PC-3 (cell line): ENCODE data around the gene MAPKAP1.

Experiments
- EZH2 ChIP-seq: fragments of 300-600 bp; sonication (generic); IDR thresholded peaks from one replicate; pipeline ENCODE4 v1.6.1; 2017; ENCODE audit warnings: antibody characterized with exemption, mild to moderate bottlenecking, low read length; ENCODE audit not compliant: unreplicated experiment
- EZH2phosphoT487 ChIP-seq: fragments of 300-600 bp; sonication (generic); IDR thresholded peaks from 2 replicates; pipeline ENCODE4 v1.6.1; 2018; ENCODE audit warnings: mild to moderate bottlenecking, antibody characterized with exemption, low read length, borderline replicate concordance
- TF ChIP-seq, protein P1 (sequence below): fragments of 300-600 bp; sonication (generic); conservative IDR thresholded peaks from 2 replicates; pipeline ENCODE4 v1.5.1; 2017; ENCODE audit warnings: antibody characterized with exemption, low read depth, mild to moderate bottlenecking, low read length

DNA sequence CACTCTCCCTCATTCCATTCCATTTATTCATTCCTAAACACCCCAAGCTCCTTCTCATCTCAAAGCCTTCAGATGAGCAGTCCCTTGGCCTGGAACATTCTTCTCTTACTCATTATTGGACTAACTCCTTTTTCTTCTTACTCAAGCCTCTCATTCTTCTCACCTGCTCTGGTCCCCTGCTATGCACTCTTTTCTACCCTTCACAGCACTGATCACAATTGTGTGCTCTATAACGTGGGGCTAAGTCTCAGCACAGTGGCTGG lies 212.4 kb downstream of the MAPKAP1 start:
- no peak for TF ChIP-seq EZH2
- TF ChIP-seq, protein P1, sequence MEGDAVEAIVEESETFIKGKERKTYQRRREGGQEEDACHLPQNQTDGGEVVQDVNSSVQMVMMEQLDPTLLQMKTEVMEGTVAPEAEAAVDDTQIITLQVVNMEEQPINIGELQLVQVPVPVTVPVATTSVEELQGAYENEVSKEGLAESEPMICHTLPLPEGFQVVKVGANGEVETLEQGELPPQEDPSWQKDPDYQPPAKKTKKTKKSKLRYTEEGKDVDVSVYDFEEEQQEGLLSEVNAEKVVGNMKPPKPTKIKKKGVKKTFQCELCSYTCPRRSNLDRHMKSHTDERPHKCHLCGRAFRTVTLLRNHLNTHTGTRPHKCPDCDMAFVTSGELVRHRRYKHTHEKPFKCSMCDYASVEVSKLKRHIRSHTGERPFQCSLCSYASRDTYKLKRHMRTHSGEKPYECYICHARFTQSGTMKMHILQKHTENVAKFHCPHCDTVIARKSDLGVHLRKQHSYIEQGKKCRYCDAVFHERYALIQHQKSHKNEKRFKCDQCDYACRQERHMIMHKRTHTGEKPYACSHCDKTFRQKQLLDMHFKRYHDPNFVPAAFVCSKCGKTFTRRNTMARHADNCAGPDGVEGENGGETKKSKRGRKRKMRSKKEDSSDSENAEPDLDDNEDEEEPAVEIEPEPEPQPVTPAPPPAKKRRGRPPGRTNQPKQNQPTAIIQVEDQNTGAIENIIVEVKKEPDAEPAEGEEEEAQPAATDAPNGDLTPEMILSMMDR = no peak
- no peak for TF ChIP-seq EZH2phosphoT487
